Psoas muscle (tissue), 8 donors: Measurements from ENCODE around the gene ENTPD1. TPM values are rescaled to one million over a fixed set of nuclear protein-coding genes. Genes with fewer than 3 reads are reported as not detected.

Experiments
- ATAC-seq, 4 donors: fragments of 200-7000 bp; cut with Tn5 transposase; one replicate each; pipeline ENCODE4 v1.9.1; 2020; ENCODE audit warnings: moderate library complexity in 3 of 4, mild to moderate bottlenecking in 2 of 4
- DNase-seq, 2 donors: peaks; one replicate each; pipeline ENCODE4 v3.0.0-alpha.2; 2020
- H3K27ac ChIP-seq: fragments of 200-600 bp; one replicate; pipeline ENCODE4 v1.8.0; 2022
- H3K27me3 ChIP-seq, 3 donors: fragments of 200-600 bp in 1 of 3; one replicate each; pipeline versions ENCODE4 v1.6.1 to v1.8.0; 2013 to 2022; ENCODE audit warnings: low read length in 2 of 3, mild to moderate bottlenecking in 2 of 3, moderate library complexity in 1 of 3; ENCODE audit not compliant: insufficient read depth in 3 of 3
- H3K36me3 ChIP-seq, 2 donors: fragments of 200-600 bp in 1 of 2; one replicate each; pipeline versions ENCODE4 v1.6.1 to v1.8.0; 2013 to 2022; ENCODE audit warnings: low read depth in 1 of 2, mild to moderate bottlenecking in 1 of 2, moderate library complexity in 1 of 2; ENCODE audit not compliant: insufficient read depth in 1 of 2
- H3K4me1 ChIP-seq: fragments of 200-600 bp; one replicate; pipeline ENCODE4 v1.8.0; 2022
- H3K4me3 ChIP-seq: fragments of 200-600 bp; one replicate; pipeline ENCODE4 v1.8.0; 2022; ENCODE audit warnings: mild to moderate bottlenecking
- H3K9me3 ChIP-seq: fragments of 200-600 bp; one replicate; pipeline ENCODE4 v1.8.0; 2022
- WGBS, 3 donors: extraction: QIAGEN DNeasy Blood & Tissue Kit; methylation state at CpG; one replicate each; pipeline versions ENCODE4 v1.1.6 to v1.1.7; 2013; 5-methylcytosine and 5-hydroxymethylcytosine counted together
- intact Hi-C, 2 donors: fragments of 100-400 bp; cut with DNase I; formaldehyde crosslinking; loops; one replicate each; pipeline versions ENCODE4 v1.11.0 to v1.14.2; 2022
- polyA plus RNA-seq, 3 donors: library from polyadenylated mRNA; stranded (reverse); fragments of 200-250 nt; gene quantifications; one replicate each; pipeline ENCODE4 v1.2.3, GENCODE V29; 2013
- total RNA-seq, 4 donors: library from RNA; stranded (reverse); fragmentation: NEBNext Ultra II Directional in 2 of 4; extraction: Animal tissue kit (Norgen Biotek cat#: 25700) in 2 of 4; gene quantifications; one replicate each; pipeline versions ENCODE4 v1.2.1 to v1.2.4, GENCODE V29; 2021 to 2023
- TF ChIP-seq, protein P1 (sequence below): fragments of 200-600 bp; IDR thresholded peaks from one replicate; pipeline ENCODE4 v1.8.0; 2022; ENCODE audit warnings: antibody characterized with exemption
- donor health status: healthy with polysubstance abuse.
- donor health status: DM: no; HTN: no; CAD: no; lungs with moderate emphysema.
- donor health status: Bipolar disorder and iron deficiency.
- donor health status: healthy.
- donor health status: DM: yes; HTN: yes; CAD: no.
- donor health status: DM: no; HTN: no; CAD: no.
- donor health status: DM: no; HTN: no; CAD: no.
- donor health status: DM: yes; HTN: yes; CAD: no.

ENTPD1 gene
- total and polyA plus RNA-seq, 7 donors, result 1.4 to 3.9 (median 1.7) TPM

DNA sequence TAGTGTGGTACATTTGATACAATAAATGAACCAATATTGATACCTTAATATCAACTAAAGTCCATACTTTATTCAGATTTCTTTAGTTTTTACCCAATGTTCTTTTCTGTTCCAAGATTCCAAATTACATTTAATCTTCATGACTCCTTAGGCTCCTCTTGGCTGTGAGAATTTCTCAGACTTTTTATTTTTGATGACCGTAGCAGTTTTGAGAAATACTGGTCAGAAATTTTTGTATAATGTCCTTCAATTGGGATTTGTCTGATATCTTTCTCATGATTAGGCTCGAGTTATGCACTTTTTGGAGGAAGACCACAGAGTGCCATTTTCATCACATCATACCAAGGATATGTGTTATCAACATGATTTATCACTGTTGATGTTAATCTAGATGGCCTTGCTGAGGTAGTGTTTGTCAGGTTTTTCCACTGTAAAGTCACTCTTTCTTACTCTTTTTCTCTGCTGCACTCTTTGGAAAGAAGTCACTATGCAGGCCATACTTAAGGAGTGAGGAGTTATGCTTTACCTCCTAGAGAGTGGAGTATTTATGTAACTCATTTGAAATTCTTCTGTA, 12.9 kb upstream of the ENTPD1 start:
- Histone ChIP-seq H3K27me3 (no peaks in the 10 kb centered on the region), H3K4me3 (no peak overlapping the region), H3K9me3 (no peaks in the 10 kb centered on the region), H3K27ac (no peak overlapping the region), H3K4me1 (no peaks in the 10 kb centered on the region), H3K36me3 (no peaks in the 10 kb centered on the region)
- TF ChIP-seq, protein P1, sequence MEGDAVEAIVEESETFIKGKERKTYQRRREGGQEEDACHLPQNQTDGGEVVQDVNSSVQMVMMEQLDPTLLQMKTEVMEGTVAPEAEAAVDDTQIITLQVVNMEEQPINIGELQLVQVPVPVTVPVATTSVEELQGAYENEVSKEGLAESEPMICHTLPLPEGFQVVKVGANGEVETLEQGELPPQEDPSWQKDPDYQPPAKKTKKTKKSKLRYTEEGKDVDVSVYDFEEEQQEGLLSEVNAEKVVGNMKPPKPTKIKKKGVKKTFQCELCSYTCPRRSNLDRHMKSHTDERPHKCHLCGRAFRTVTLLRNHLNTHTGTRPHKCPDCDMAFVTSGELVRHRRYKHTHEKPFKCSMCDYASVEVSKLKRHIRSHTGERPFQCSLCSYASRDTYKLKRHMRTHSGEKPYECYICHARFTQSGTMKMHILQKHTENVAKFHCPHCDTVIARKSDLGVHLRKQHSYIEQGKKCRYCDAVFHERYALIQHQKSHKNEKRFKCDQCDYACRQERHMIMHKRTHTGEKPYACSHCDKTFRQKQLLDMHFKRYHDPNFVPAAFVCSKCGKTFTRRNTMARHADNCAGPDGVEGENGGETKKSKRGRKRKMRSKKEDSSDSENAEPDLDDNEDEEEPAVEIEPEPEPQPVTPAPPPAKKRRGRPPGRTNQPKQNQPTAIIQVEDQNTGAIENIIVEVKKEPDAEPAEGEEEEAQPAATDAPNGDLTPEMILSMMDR, result no peak
- intact Hi-C loops, result no loop called here
- DNase-seq (no peak), ATAC-seq (no peak)
- WGBS, 3 donors, result 58 to 71% (median 60%) methylated on average over 2 of the region's 2 CpGs

DNA sequence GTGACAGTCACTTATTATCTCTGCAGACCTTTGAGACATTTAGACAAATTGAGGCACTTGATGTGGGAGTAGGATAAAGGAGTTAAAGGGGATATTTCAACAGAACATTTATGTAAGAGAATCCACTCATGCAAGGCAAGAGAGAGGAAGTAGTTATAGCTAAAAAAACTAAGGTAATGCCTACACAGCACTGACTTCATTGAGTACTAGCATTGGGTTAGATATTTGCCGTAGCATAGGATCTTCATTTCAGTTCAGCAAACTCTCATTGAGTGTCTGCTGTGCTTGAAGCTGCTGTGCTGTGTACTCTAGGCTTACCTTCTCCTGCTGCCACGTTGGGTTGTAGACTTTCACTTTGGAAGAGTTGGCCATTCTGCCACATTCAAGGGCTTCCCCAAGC, 10.5 kb upstream of the ENTPD1 start:
- DNase-seq (no peak), ATAC-seq (no peak)
- TF ChIP-seq, protein P1, result no peak
- Histone ChIP-seq H3K9me3 (no peaks in the 10 kb centered on the region), H3K36me3 (no peaks in the 10 kb centered on the region), H3K4me1 (no peaks in the 10 kb centered on the region), H3K27ac (no peak overlapping the region), H3K27me3 (peaks cover 0 to 3% (median 0%) of the 10 kb centered on the region in 3 donors), H3K4me3 (no peak overlapping the region)
- intact Hi-C loops, result no loop called here
- 71 to 87% (median 82%) methylated on average over 2 of the region's 2 CpGs for WGBS, 3 donors

DNA sequence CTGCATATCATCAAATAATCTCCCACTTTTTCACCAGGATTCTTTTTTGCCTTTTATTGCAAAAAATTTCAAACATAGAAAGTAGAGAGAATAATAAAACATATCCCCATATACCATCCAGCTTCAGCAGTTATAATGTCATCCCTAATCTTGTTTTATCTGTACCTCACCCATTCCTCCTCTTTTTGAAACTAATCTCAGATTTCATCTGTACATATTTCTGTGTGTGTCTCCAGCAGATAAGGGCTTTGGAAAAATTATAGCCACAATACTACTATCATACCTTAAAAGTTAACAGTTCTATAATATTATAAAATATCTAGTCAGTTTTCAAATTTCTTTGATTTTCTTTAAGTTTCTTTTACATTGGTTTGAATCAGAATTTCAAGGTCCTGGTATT, 7.6 kb upstream of the ENTPD1 start:
- H3K4me1 ChIP-seq, result no peaks in the 10 kb centered on the region
- no peak for DNase-seq
- no peaks in the 10 kb centered on the region for H3K36me3 ChIP-seq
- no peak overlapping the region for H3K4me3 ChIP-seq
- TF ChIP-seq, protein P1, result no peak
- no peak overlapping the region for H3K27ac ChIP-seq
- no peak for ATAC-seq
- peaks cover 0 to 3% (median 0%) of the 10 kb centered on the region in 3 donors for H3K27me3 ChIP-seq
- no peaks in the 10 kb centered on the region for H3K9me3 ChIP-seq
- intact Hi-C loops, result no loop called here

DNA sequence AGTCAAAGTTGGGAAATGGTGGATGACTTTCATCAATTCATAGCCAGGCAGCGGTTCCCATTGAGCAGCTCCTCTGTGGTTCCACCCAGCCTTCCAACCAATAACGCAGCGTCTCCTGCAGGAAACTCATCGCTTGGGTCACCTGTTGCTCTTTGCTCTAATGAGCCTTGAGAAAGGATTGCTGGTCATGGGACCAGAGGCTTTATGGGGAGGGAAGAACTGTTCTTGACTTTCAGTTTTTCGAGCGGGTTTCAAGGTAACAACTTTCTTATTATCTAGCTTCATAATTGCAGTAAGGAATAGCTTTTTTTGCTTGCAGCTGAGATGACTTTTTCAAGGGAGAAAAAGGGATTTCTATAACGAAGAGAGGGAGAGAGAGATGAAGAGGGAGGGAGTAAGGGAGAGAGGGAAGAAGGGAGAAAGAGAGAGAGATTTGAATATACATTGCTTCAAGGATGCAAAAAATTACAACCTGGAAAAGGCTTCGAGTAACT, 405 bp upstream of the ENTPD1 start:
- TF ChIP-seq, protein P1, result no peak
- WGBS, 3 donors, result 32 to 44% (median 39%) methylated on average over 8 of the region's 8 CpGs
- Histone ChIP-seq H3K4me1 (peaks cover 5% of the 10 kb centered on the region), H3K36me3 (no peaks in the 10 kb centered on the region), H3K27ac (peak overlapping the region; percentile 21), H3K4me3 (peak overlapping the region; percentile 47), H3K27me3 (no peaks in the 10 kb centered on the region), H3K9me3 (no peaks in the 10 kb centered on the region)
- intact Hi-C loops, result no loop called here
- ATAC-seq (peak in 1 of 4 donors; percentile 53), DNase-seq (peak in 1 of 2 donors; percentile 18)
